HEK293 (cell line): ENCODE data around the gene LASP1.

Source experiments
- ATF2 ChIP-seq: fragments of 450-650 bp; formaldehyde crosslinking; IDR thresholded peaks from 2 replicates; pipeline ENCODE4 v1.5.1; 2016; ENCODE audit warnings: missing biosample characterization, missing genetic modification characterization, low read depth
- CTCF ChIP-seq: fragments of 450-650 bp; formaldehyde crosslinking; IDR thresholded peaks from 2 replicates; pipeline ENCODE4 v1.5.1; 2016; ENCODE audit warnings: missing biosample characterization, missing genetic modification characterization
- HOXC10 ChIP-seq: sonication (generic); formaldehyde crosslinking; IDR thresholded peaks from 2 replicates; pipeline ENCODE4 v1.8.1; 2023; ENCODE audit warnings: mild to moderate bottlenecking, missing genetic modification reagents
- KLF7 ChIP-seq: fragments of 450-650 bp; formaldehyde crosslinking; IDR thresholded peaks from 2 replicates; pipeline ENCODE4 v1.5.1; 2016; ENCODE audit warnings: missing biosample characterization, missing genetic modification characterization, borderline replicate concordance
- KLF8 ChIP-seq: fragments of 450-650 bp; formaldehyde crosslinking; IDR thresholded peaks from 2 replicates; pipeline ENCODE4 v1.5.1; 2016; ENCODE audit warnings: missing biosample characterization, missing genetic modification characterization
- SCRT2 ChIP-seq: fragments of 450-650 bp; formaldehyde crosslinking; IDR thresholded peaks from 2 replicates; pipeline ENCODE4 v1.5.1; 2016; ENCODE audit warnings: missing biosample characterization, missing genetic modification characterization
- WT1 ChIP-seq: fragments of 450-650 bp; formaldehyde crosslinking; IDR thresholded peaks from 2 replicates; pipeline ENCODE4 v1.5.1; 2016; ENCODE audit warnings: missing biosample characterization, missing genetic modification characterization
- ZBTB20 ChIP-seq: fragments of 450-650 bp; formaldehyde crosslinking; IDR thresholded peaks from 2 replicates; pipeline ENCODE4 v1.5.1; 2016; ENCODE audit warnings: missing biosample characterization, missing genetic modification characterization
- ZNF19 ChIP-seq: fragments of 450-650 bp; formaldehyde crosslinking; IDR thresholded peaks from 2 replicates; pipeline ENCODE4; 2016; ENCODE audit warnings: missing biosample characterization, missing genetic modification characterization, low read depth
- ZNF221 ChIP-seq: fragments of 450-650 bp; formaldehyde crosslinking; IDR thresholded peaks from 2 replicates; pipeline ENCODE4 v1.5.1; 2017; ENCODE audit warnings: missing biosample characterization, missing genetic modification characterization, borderline replicate concordance
- ZNF24 ChIP-seq: fragments of 450-650 bp; formaldehyde crosslinking; IDR thresholded peaks from 2 replicates; pipeline ENCODE4 v1.5.1; 2016; ENCODE audit warnings: missing biosample characterization, missing genetic modification characterization
- ZNF280C ChIP-seq: fragments of 450-650 bp; formaldehyde crosslinking; IDR thresholded peaks from 2 replicates; pipeline ENCODE4 v1.5.1; 2016; ENCODE audit warnings: missing biosample characterization, missing genetic modification characterization
- ZNF280D ChIP-seq: fragments of 450-650 bp; formaldehyde crosslinking; IDR thresholded peaks from 2 replicates; pipeline ENCODE4 v1.5.1; 2016; ENCODE audit warnings: missing biosample characterization, missing genetic modification characterization
- ZNF324 ChIP-seq: fragments of 450-650 bp; formaldehyde crosslinking; IDR thresholded peaks from 2 replicates; pipeline ENCODE4 v1.5.1; 2016; ENCODE audit warnings: missing biosample characterization, missing genetic modification characterization
- ZNF404 ChIP-seq: fragments of 450-650 bp; formaldehyde crosslinking; IDR thresholded peaks from 2 replicates; pipeline ENCODE4 v1.5.1; 2017; ENCODE audit warnings: missing biosample characterization, missing genetic modification characterization
- ZNF501 ChIP-seq: fragments of 450-650 bp; formaldehyde crosslinking; IDR thresholded peaks from 2 replicates; pipeline ENCODE4 v1.5.1; 2016; ENCODE audit warnings: missing biosample characterization, missing genetic modification characterization
- ZNF518A ChIP-seq: fragments of 450-650 bp; formaldehyde crosslinking; conservative IDR thresholded peaks from 2 replicates; pipeline ENCODE4 v1.5.1; 2016; ENCODE audit warnings: low read depth, missing biosample characterization, missing genetic modification characterization
- ZNF558 ChIP-seq: fragments of 450-650 bp; formaldehyde crosslinking; IDR thresholded peaks from 2 replicates; pipeline ENCODE4 v1.5.1; 2016; ENCODE audit warnings: missing biosample characterization, missing genetic modification characterization
- ZNF561 ChIP-seq: fragments of 450-650 bp; IDR thresholded peaks from 2 replicates; pipeline ENCODE4 v1.5.1; 2018; ENCODE audit warnings: missing biosample characterization, missing genetic modification characterization, borderline replicate concordance
- ZNF580 ChIP-seq: fragments of 450-650 bp; formaldehyde crosslinking; IDR thresholded peaks from 2 replicates; pipeline ENCODE4 v1.5.1; 2016; ENCODE audit warnings: missing biosample characterization, missing genetic modification characterization
- ZNF585B ChIP-seq: fragments of 450-650 bp; formaldehyde crosslinking; IDR thresholded peaks from 2 replicates; pipeline ENCODE4 v1.5.1; 2016; ENCODE audit warnings: missing biosample characterization, missing genetic modification characterization
- ZNF639 ChIP-seq: fragments of 450-650 bp; formaldehyde crosslinking; IDR thresholded peaks from 2 replicates; pipeline ENCODE4 v1.5.1; 2016; ENCODE audit warnings: missing biosample characterization, missing genetic modification characterization
- ZNF785 ChIP-seq: fragments of 450-650 bp; formaldehyde crosslinking; IDR thresholded peaks from 2 replicates; pipeline ENCODE4 v1.5.1; 2016; ENCODE audit warnings: missing biosample characterization, missing genetic modification characterization
- ZNF830 ChIP-seq: fragments of 450-650 bp; IDR thresholded peaks from 2 replicates; pipeline ENCODE4 v1.5.0; 2018; ENCODE audit warnings: missing biosample characterization, missing genetic modification characterization, low read depth, mild to moderate bottlenecking, moderate library complexity

The LASP1 gene

GRCh38 chr17:38874505-38875400 lies 4.9 kb downstream of the LASP1 start (continued):
- TF ChIP-seq ZNF518A (tag by site-specific recombination) (no peak), KLF8 (tag by site-specific recombination) (no peak), ZNF561 (tag by site-specific recombination) (no peak), ZNF558 (tag by site-specific recombination) (no peak), ZNF280C (tag by site-specific recombination) (no peak), ZBTB20 (tag by site-specific recombination) (peak; percentile 26; the same call in 1 of the 2 replicates), ZNF324 (tag by site-specific recombination) (no peak), WT1 (tag by site-specific recombination) (no peak), ZNF501 (tag by site-specific recombination) (no peak), ZNF830 (no peak), ZNF24 (tag by site-specific recombination) (no peak), ZNF404 (tag by site-specific recombination) (no peak), HOXC10 (CRISPR knock-in tag) (no peak), ZNF580 (tag by site-specific recombination) (no peak), ZNF19 (tag by site-specific recombination) (no peak), ZNF280D (tag by site-specific recombination) (no peak), ZNF221 (tag by site-specific recombination) (no peak), ZNF785 (tag by site-specific recombination) (no peak), KLF7 (tag by site-specific recombination) (no peak), ZNF639 (tag by site-specific recombination) (no peak), CTCF (tag by site-specific recombination) (no peak), ATF2 (no peak), SCRT2 (no peak), ZNF585B (no peak)
